ENCODE results near the gene ZNF608.

ZNF608 gene

DNA sequence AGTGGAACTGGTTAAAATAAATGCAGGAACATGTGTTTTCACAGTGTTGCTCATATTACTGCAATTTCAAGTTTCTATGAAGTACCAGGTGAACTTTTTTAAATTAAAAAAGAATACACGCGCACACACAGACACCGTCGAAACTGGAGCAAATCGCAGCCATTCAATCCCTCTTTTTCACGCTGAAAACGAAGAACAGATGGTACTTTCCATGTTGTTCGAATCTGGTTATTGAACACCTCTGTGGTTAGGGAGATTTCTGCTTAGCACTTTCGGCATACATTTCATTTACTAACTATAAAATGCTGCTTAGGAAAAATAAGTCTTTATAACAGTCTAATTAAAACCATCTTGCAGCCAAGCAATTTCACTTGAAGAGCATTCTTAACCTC is 6.8 kb downstream of the ZNF608 start:
- Histone ChIP-seq H3K23ac (ENCODE audit: low read length) (no peak overlapping the region), H2BK120ac (ENCODE audit: low read depth, low read length) (peak overlapping the region; percentile 94), H3K27me3 (ENCODE audit: insufficient read depth, low read length, poor library complexity) (no peaks in the 10 kb centered on the region), H3K4me1 (ENCODE audit: control insufficient read depth, low read depth, low read length) (peaks cover 37% of the 10 kb centered on the region), H3K4me2 (ENCODE audit: low read length) (peak overlapping the region; percentile 26), H3K27ac (ENCODE audit: low read depth, low read length) (peak overlapping the region; percentile 92), H3K79me1 (ENCODE audit: low read length) (no peaks in the 10 kb centered on the region), H3K36me3 (ENCODE audit: control insufficient read depth, insufficient read depth, low read length) (no peaks in the 10 kb centered on the region), H2BK15ac (replicated peaks; ENCODE audit: low read depth) (peak overlapping the region; percentile 92), H3K79me2 (ENCODE audit: control insufficient read depth, insufficient read depth, low read length) (peaks cover 52% of the 10 kb centered on the region), H4K8ac (ENCODE audit: low read depth, low read length) (peak overlapping the region; percentile 3), H3K56ac (ENCODE audit: low read length) (peak overlapping the region; percentile 85), H4K5ac (ENCODE audit: low read length) (peak overlapping the region; percentile 47), H2AK5ac (ENCODE audit: low read length) (no peak overlapping the region), H2BK5ac (ENCODE audit: low read length) (peak overlapping the region; percentile 90), H3K9ac (ENCODE audit: low read length) (peak overlapping the region; percentile 71), H3K4me3 (ENCODE audit: low read length) (no peak overlapping the region), H3K4ac (ENCODE audit: low read depth, low read length) (peak overlapping the region; percentile 94), H3K18ac (ENCODE audit: low read length) (peak overlapping the region; percentile 64)
- DNase-seq: peak; percentile 28
- no CpG with 5 or more reads among the region's 9 CpGs for WGBS (ENCODE audit: extremely low coverage, insufficient coverage, low lambda C conversion rate)

DNA sequence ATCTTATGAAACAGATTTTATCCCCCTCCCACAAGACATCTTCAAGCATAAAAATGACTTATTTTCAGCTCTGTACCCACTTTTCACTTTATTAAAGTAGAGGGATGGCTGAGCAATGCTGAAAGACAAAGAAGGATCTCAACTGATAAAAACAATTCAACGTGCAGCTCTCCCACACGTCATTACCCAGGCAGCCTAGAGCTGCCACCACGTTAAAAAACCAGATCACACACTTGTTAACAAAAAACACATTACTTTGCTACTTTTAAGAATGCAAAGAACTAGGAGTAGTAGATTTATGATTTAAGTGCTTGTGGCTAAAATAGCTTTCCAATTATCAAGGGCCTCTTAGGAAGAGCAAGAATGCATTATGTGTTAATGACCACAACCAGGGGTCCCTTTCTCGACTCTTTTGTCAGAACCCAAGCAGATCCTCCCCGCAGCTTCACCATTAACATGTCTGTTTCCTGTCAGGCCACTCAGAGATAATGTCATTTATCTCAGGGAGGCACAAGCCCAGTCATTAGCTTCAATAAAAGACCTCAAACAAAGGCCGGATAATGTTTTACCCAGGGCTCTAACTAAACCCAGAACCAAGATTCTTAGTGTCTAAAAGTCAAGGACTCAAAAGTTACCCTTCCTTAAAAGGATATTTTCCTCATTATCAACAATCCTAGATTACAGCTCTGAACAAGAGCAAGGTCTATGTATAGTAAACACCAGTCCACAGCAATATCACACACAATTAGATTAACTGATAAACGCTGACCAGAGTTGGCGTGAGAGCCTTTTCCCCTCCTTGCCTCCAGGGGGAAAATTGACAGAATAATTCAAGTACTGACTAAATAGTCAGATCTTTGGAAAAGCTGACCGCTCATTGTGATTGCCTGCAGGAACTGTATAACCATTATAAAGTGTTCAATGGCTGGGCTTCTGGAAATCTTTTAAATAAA is 7.5 kb downstream of the ZNF608 start:
- no peak overlapping the region for H3K4me2 ChIP-seq (ENCODE audit: low read length)
- H3K79me1 ChIP-seq (ENCODE audit: low read length): no peaks in the 10 kb centered on the region
- H2BK5ac ChIP-seq (ENCODE audit: low read length): peak overlapping the region; percentile 21
- DNase-seq: peak; percentile 100
- peak overlapping the region; percentile 71 for H3K9ac ChIP-seq (ENCODE audit: low read length)
- H4K8ac ChIP-seq (ENCODE audit: low read depth, low read length): no peak overlapping the region
- H4K5ac ChIP-seq (ENCODE audit: low read length): no peak overlapping the region
- H2BK120ac ChIP-seq (ENCODE audit: low read depth, low read length): no peak overlapping the region
- no CpG with 5 or more reads among the region's 9 CpGs for WGBS (ENCODE audit: extremely low coverage, insufficient coverage, low lambda C conversion rate)
- no peak overlapping the region for H2BK15ac ChIP-seq (replicated peaks; ENCODE audit: low read depth)
- peaks cover 48% of the 10 kb centered on the region for H3K79me2 ChIP-seq (ENCODE audit: control insufficient read depth, insufficient read depth, low read length)
- peak overlapping the region; percentile 94 for H3K18ac ChIP-seq (ENCODE audit: low read length)
- H3K36me3 ChIP-seq (ENCODE audit: control insufficient read depth, insufficient read depth, low read length): no peaks in the 10 kb centered on the region
- H3K4ac ChIP-seq (ENCODE audit: low read depth, low read length): no peak overlapping the region
- H3K56ac ChIP-seq (ENCODE audit: low read length): peak overlapping the region; percentile 85
- peak overlapping the region; percentile 92 for H3K27ac ChIP-seq (ENCODE audit: low read depth, low read length)
- no peak overlapping the region for H3K23ac ChIP-seq (ENCODE audit: low read length)
- H3K4me1 ChIP-seq (ENCODE audit: control insufficient read depth, low read depth, low read length): peaks cover 37% of the 10 kb centered on the region
- no peak overlapping the region for H2AK5ac ChIP-seq (ENCODE audit: low read length)
- no peak overlapping the region for H3K4me3 ChIP-seq (ENCODE audit: low read length)
- H3K27me3 ChIP-seq (ENCODE audit: insufficient read depth, low read length, poor library complexity): no peaks in the 10 kb centered on the region

DNA sequence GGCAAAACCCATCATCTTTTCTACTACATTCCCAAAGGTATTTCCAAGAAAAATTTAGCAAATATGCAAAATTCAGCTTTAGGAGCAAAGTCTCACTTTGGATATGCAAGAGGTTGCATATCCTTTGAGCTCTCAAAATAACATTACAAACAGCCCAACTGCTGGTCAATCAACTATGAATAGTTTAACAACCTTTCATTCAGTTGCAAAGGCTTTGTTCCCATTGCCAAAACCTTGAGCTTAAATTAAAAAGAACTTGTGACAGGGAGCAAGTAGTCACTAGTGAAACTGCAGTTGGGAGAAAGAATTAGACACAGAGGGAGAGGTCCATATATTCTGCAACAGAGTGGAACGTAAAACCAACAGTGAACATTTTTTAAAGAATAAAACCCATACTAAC is 8.8 kb downstream of the ZNF608 start:
- peaks cover 42% of the 10 kb centered on the region for H3K4me1 ChIP-seq (ENCODE audit: control insufficient read depth, low read depth, low read length)
- H3K4me3 ChIP-seq (ENCODE audit: low read length): no peak overlapping the region
- no CpG with 5 or more reads among the region's 1 CpG for WGBS (ENCODE audit: extremely low coverage, insufficient coverage, low lambda C conversion rate)
- peak overlapping the region; percentile 98 for H4K8ac ChIP-seq (ENCODE audit: low read depth, low read length)
- H4K5ac ChIP-seq (ENCODE audit: low read length): no peak overlapping the region
- H2BK5ac ChIP-seq (ENCODE audit: low read length): peak overlapping the region; percentile 61
- peak overlapping the region; percentile 24 for H2AK5ac ChIP-seq (ENCODE audit: low read length)
- no peak for DNase-seq
- H3K27ac ChIP-seq (ENCODE audit: low read depth, low read length): peak overlapping the region; percentile 69
- H3K36me3 ChIP-seq (ENCODE audit: control insufficient read depth, insufficient read depth, low read length): no peaks in the 10 kb centered on the region
- peak overlapping the region; percentile 84 for H3K18ac ChIP-seq (ENCODE audit: low read length)
- peak overlapping the region; percentile 33 for H3K9ac ChIP-seq (ENCODE audit: low read length)
- no peaks in the 10 kb centered on the region for H3K27me3 ChIP-seq (ENCODE audit: insufficient read depth, low read length, poor library complexity)
- peak overlapping the region; percentile 36 for H2BK15ac ChIP-seq (replicated peaks; ENCODE audit: low read depth)
- H3K23ac ChIP-seq (ENCODE audit: low read length): no peak overlapping the region
- H3K4me2 ChIP-seq (ENCODE audit: low read length): no peak overlapping the region
- peaks cover 42% of the 10 kb centered on the region for H3K79me2 ChIP-seq (ENCODE audit: control insufficient read depth, insufficient read depth, low read length)
- peak overlapping the region; percentile 72 for H3K56ac ChIP-seq (ENCODE audit: low read length)
- no peak overlapping the region for H3K4ac ChIP-seq (ENCODE audit: low read depth, low read length)
- H3K79me1 ChIP-seq (ENCODE audit: low read length): no peaks in the 10 kb centered on the region
- H2BK120ac ChIP-seq (ENCODE audit: low read depth, low read length): peak overlapping the region; percentile 45

DNA sequence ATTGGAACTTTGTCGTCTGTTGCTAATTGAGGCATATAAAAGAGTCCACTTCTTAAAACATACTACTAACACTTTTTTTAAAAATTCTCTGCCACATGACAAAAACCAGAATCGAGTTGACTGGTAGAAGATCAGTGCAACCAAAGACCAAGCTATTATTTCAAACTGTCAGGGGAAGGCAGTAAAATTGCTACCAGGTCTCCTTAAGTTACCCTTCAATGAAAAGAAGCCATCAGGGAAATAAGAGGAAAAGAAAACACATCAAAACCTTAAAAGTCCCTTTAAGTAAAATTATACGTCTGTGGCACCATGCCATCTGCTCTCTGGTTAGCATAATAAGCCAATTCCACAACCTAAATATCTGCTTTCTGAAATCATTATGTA is 9.6 kb downstream of the ZNF608 start:
- Histone ChIP-seq H2BK15ac (replicated peaks; ENCODE audit: low read depth) (peak overlapping the region; percentile 74), H3K9ac (ENCODE audit: low read length) (peak overlapping the region; percentile 55), H3K4me2 (ENCODE audit: low read length) (no peak overlapping the region), H4K8ac (ENCODE audit: low read depth, low read length) (peak overlapping the region; percentile 56), H2BK120ac (ENCODE audit: low read depth, low read length) (no peak overlapping the region), H3K79me2 (ENCODE audit: control insufficient read depth, insufficient read depth, low read length) (peaks cover 41% of the 10 kb centered on the region), H2AK5ac (ENCODE audit: low read length) (no peak overlapping the region), H3K4me3 (ENCODE audit: low read length) (no peak overlapping the region), H4K5ac (ENCODE audit: low read length) (peak overlapping the region; percentile 35), H3K4me1 (ENCODE audit: control insufficient read depth, low read depth, low read length) (peaks cover 45% of the 10 kb centered on the region), H2BK5ac (ENCODE audit: low read length) (peak overlapping the region; percentile 67), H3K4ac (ENCODE audit: low read depth, low read length) (peak overlapping the region; percentile 81), H3K36me3 (ENCODE audit: control insufficient read depth, insufficient read depth, low read length) (no peaks in the 10 kb centered on the region), H3K18ac (ENCODE audit: low read length) (peak overlapping the region; percentile 96), H3K79me1 (ENCODE audit: low read length) (no peaks in the 10 kb centered on the region), H3K27me3 (ENCODE audit: insufficient read depth, low read length, poor library complexity) (no peaks in the 10 kb centered on the region), H3K56ac (ENCODE audit: low read length) (peak overlapping the region; percentile 72), H3K27ac (ENCODE audit: low read depth, low read length) (peak overlapping the region; percentile 78), H3K23ac (ENCODE audit: low read length) (no peak overlapping the region)
- WGBS (ENCODE audit: extremely low coverage, insufficient coverage, low lambda C conversion rate): no CpG with 5 or more reads among the region's 3 CpGs
- DNase-seq: no peak

DNA sequence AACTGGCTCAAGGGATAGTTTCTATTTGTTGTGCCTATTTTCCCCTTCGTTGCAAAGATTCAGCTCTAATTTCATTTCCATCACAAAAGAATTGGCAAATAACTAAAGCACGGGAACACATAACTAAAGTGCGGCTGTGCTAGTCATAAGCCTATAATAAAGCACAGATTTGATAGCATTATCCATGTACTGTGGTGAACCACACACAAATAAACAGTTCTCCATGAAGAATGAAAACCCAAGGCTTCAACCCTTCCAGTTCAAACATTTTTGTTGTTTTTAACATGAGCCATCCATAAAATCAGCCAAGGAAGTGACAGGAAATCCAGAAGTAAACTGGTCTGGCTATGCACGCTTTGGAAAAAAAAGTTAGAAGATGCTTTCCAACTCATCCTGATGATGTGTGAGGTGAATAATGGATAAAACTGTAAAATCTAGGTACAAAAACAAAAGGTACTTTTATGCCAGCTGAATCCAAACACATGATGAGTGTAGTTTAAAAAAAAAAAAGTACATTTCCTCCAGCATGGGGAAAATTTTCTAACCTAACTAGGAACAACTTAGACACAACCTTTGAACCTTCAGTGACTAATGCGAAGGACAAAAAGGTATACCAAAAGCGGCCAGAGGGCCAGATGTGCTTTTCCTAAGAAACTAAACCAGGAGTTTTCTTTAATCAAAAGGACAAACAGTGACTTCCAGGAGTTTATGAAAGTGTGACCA is 10.2 kb downstream of the ZNF608 start:
- H3K27ac ChIP-seq (ENCODE audit: low read depth, low read length): peak overlapping the region; percentile 78
- peak overlapping the region; percentile 83 for H2AK5ac ChIP-seq (ENCODE audit: low read length)
- no peak overlapping the region for H3K4me2 ChIP-seq (ENCODE audit: low read length)
- H3K56ac ChIP-seq (ENCODE audit: low read length): peak overlapping the region; percentile 72
- H3K79me1 ChIP-seq (ENCODE audit: low read length): no peaks in the 10 kb centered on the region
- no CpG with 5 or more reads among the region's 6 CpGs for WGBS (ENCODE audit: extremely low coverage, insufficient coverage, low lambda C conversion rate)
- H3K18ac ChIP-seq (ENCODE audit: low read length): peak overlapping the region; percentile 96
- no peak overlapping the region for H4K5ac ChIP-seq (ENCODE audit: low read length)
- H3K27me3 ChIP-seq (ENCODE audit: insufficient read depth, low read length, poor library complexity): no peaks in the 10 kb centered on the region
- peak overlapping the region; percentile 55 for H3K9ac ChIP-seq (ENCODE audit: low read length)
- no peak overlapping the region for H3K4me3 ChIP-seq (ENCODE audit: low read length)
- peaks cover 42% of the 10 kb centered on the region for H3K4me1 ChIP-seq (ENCODE audit: control insufficient read depth, low read depth, low read length)
- DNase-seq: no peak
- peak overlapping the region; percentile 67 for H2BK5ac ChIP-seq (ENCODE audit: low read length)
- H4K8ac ChIP-seq (ENCODE audit: low read depth, low read length): peak overlapping the region; percentile 56
- H2BK15ac ChIP-seq (replicated peaks; ENCODE audit: low read depth): peak overlapping the region; percentile 36
- H3K23ac ChIP-seq (ENCODE audit: low read length): no peak overlapping the region
- peaks cover 42% of the 10 kb centered on the region for H3K79me2 ChIP-seq (ENCODE audit: control insufficient read depth, insufficient read depth, low read length)
- H3K4ac ChIP-seq (ENCODE audit: low read depth, low read length): peak overlapping the region; percentile 81
- peak overlapping the region; percentile 98 for H2BK120ac ChIP-seq (ENCODE audit: low read depth, low read length)
- no peaks in the 10 kb centered on the region for H3K36me3 ChIP-seq (ENCODE audit: control insufficient read depth, insufficient read depth, low read length)

Data from mesendoderm (in vitro differentiated cells).